Gastroesophageal sphincter (tissue), 4 donors: Measurements from ENCODE around the gene TAF4. TPM values are rescaled to one million over a fixed set of nuclear protein-coding genes. Genes with fewer than 3 reads are reported as not detected.

Experiments used
- ATAC-seq: fragments of 150-250 bp; one replicate; pipeline ENCODE4 v1.9.1; 2016; ENCODE audit warnings: mild to moderate bottlenecking, moderate library complexity
- H3K27ac ChIP-seq, 4 donors: fragments of 200-600 bp; sonication (generic) in 3 of 4; 1 replicate in 3 of 4; 2 replicates in 1 of 4; pipeline ENCODE4 v1.5.1; 2016 to 2019
- H3K27me3 ChIP-seq: fragments of 200-600 bp; sonication (generic); one replicate; pipeline ENCODE4 v1.5.1; 2019
- H3K36me3 ChIP-seq, 2 donors: fragments of 200-600 bp; sonication (generic); one replicate each; pipeline ENCODE4 v1.5.1; 2019; ENCODE audit warnings: control low read depth in 1 of 2
- H3K4me1 ChIP-seq, 3 donors: fragments of 200-600 bp; sonication (generic); 1 replicate in 2 of 3; 2 replicates in 1 of 3; pipeline ENCODE4 v1.5.1; 2016 to 2019; ENCODE audit warnings: control low read depth in 2 of 3
- H3K4me3 ChIP-seq, 2 donors: fragments of 200-600 bp; sonication (generic); one replicate each; pipeline ENCODE4 v1.5.1; 2019; ENCODE audit warnings: mild to moderate bottlenecking in 1 of 2, moderate library complexity in 1 of 2
- H3K9me3 ChIP-seq, 3 donors: fragments of 200-600 bp; sonication (generic); one replicate each; pipeline ENCODE4 v1.5.1; 2017 to 2019; ENCODE audit warnings: control low read depth in 2 of 3
- CTCF ChIP-seq, 4 experiments: fragments of 200-600 bp in 2 of 4; fragments of 450-650 bp in 2 of 4; sonication (generic) in 1 of 4; IDR thresholded peaks; one replicate each; pipeline ENCODE4 v1.5.1; 2017 to 2019; ENCODE audit warnings: antibody characterized with exemption in 4 of 4, mild to moderate bottlenecking in 2 of 4, moderate library complexity in 2 of 4
- EP300 ChIP-seq: sonication (generic); formaldehyde crosslinking; IDR thresholded peaks from one replicate; pipeline ENCODE4 v1.6.1; 2017; ENCODE audit warnings: antibody characterized with exemption, mild to moderate bottlenecking
- POLR2A ChIP-seq, 2 donors: fragments of 450-650 bp; IDR thresholded peaks; one replicate each; pipeline ENCODE4 v1.6.1; 2017; ENCODE audit warnings: antibody characterized with exemption in 2 of 2, mild to moderate bottlenecking in 2 of 2, moderate library complexity in 1 of 2
- POLR2AphosphoS5 ChIP-seq: sonication (generic); formaldehyde crosslinking; IDR thresholded peaks from one replicate; pipeline ENCODE4 v1.6.1; 2017; ENCODE audit warnings: antibody characterized with exemption
- WGBS, 2 donors: methylation state at CpG; one replicate each; pipeline ENCODE4 v1.1.5; 2018; ENCODE audit warnings: low coverage in 1 of 2; 5-methylcytosine and 5-hydroxymethylcytosine counted together
- total RNA-seq, 4 donors: library from RNA; depleted of rRNA; stranded (reverse); fragments of >200 nt; gene quantifications; one replicate each; pipeline ENCODE4 v1.1.0, GENCODE V29; 2016

The TAF4 gene
- total RNA-seq, 4 donors from 2014 or later: 7.6 to 19.9 (median 15.5) TPM

- Histone ChIP-seq H3K27me3 (peaks cover 45% of the 10 kb centered on the region), H3K27ac (no peak overlapping the region), H3K4me1 (no peaks in the 10 kb centered on the region), H3K36me3 (no peaks in the 10 kb centered on the region), H3K9me3 (no peaks in the 10 kb centered on the region), H3K4me3 (no peak overlapping the region)
- ATAC-seq: no peak
- TF ChIP-seq EP300: no peak
- 54 to 67% methylated on average over 3 to 8 of the region's 16 CpGs for WGBS, 2 donors
Measured at GRCh38 chr20:61954276-61955021, 111.2 kb downstream of the TAF4 start.

- H3K27me3 ChIP-seq: peaks cover 45% of the 10 kb centered on the region
- H3K36me3 ChIP-seq: no peaks in the 10 kb centered on the region
- H3K27ac ChIP-seq: no peak overlapping the region
- TF ChIP-seq EP300: no peak
- no peak for TF ChIP-seq POLR2AphosphoS5
- no peak for TF ChIP-seq POLR2A (IDR thresholded peaks at IDR 0.05)
- TF ChIP-seq CTCF (IDR thresholded peaks at IDR 0.05): no peak
- no peaks in the 10 kb centered on the region for H3K9me3 ChIP-seq
- ATAC-seq: no peak
- no peak overlapping the region for H3K4me3 ChIP-seq
- H3K4me1 ChIP-seq: no peaks in the 10 kb centered on the region
- WGBS, 2 donors: no CpG with 5 or more reads among the region's 20 CpGs
Measured at GRCh38 chr20:61953037-61954021, 112.4 kb downstream of the TAF4 start.

- WGBS, 2 donors: 30% methylated on average over 4 of the region's 22 CpGs; no CpG with 5 or more reads in 1 of the 2 donors
- Histone ChIP-seq H3K27me3 (peaks cover 45% of the 10 kb centered on the region), H3K27ac (no peak overlapping the region), H3K4me3 (no peak overlapping the region), H3K4me1 (no peaks in the 10 kb centered on the region), H3K9me3 (no peaks in the 10 kb centered on the region), H3K36me3 (no peaks in the 10 kb centered on the region)
- no peak for ATAC-seq
- TF ChIP-seq CTCF (IDR thresholded peaks at IDR 0.05) (no peak), POLR2A (IDR thresholded peaks at IDR 0.05) (no peak), POLR2AphosphoS5 (no peak), EP300 (no peak)
Measured at GRCh38 chr20:61951695-61952533, 113.8 kb downstream of the TAF4 start.

- WGBS, 2 donors: 40% methylated on average over 1 of the region's 7 CpGs; no CpG with 5 or more reads in 1 of the 2 donors
- ATAC-seq: no peak
- H3K4me3 ChIP-seq: no peak overlapping the region
Measured at GRCh38 chr20:61950641-61951071, 115.0 kb downstream of the TAF4 start.

More at GRCh38 chr20:61950641-61951071, 115.0 kb downstream of the TAF4 start:
- Histone ChIP-seq H3K4me1 (no peaks in the 10 kb centered on the region), H3K36me3 (no peaks in the 10 kb centered on the region), H3K27ac (no peak overlapping the region), H3K27me3 (peaks cover 45% of the 10 kb centered on the region), H3K9me3 (no peaks in the 10 kb centered on the region)
- TF ChIP-seq CTCF (IDR thresholded peaks at IDR 0.05) (no peak), EP300 (no peak), POLR2A (IDR thresholded peaks at IDR 0.05) (no peak), POLR2AphosphoS5 (no peak)
